Inferior parietal cortex (tissue), 1 donor: ENCODE results near the gene CBARP.

ENCODE experiments used
- DNase-seq: peaks from one replicate; pipeline ENCODE4 v3.0.0-alpha.2; 2016; ENCODE audit errors: extremely low spot score

The CBARP gene, protein sequence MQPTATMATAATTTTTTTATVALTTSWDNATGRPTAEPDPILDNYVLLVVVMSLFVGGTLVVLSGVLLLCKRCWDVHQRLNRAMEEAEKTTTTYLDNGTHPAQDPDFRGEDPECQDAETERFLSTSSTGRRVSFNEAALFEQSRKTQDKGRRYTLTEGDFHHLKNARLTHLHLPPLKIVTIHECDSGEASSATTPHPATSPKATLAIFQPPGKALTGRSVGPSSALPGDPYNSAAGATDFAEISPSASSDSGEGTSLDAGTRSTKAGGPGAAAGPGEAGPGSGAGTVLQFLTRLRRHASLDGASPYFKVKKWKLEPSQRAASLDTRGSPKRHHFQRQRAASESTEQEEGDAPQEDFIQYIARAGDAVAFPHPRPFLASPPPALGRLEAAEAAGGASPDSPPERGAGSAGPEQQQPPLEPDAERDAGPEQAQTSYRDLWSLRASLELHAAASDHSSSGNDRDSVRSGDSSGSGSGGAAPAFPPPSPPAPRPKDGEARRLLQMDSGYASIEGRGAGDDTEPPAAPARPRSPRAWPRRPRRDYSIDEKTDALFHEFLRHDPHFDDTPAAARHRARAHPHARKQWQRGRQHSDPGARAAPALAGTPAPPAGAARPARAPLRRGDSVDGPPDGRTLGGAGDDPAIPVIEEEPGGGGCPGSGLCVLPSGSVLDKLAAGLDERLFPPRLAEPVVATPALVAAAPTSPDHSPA

DNA sequence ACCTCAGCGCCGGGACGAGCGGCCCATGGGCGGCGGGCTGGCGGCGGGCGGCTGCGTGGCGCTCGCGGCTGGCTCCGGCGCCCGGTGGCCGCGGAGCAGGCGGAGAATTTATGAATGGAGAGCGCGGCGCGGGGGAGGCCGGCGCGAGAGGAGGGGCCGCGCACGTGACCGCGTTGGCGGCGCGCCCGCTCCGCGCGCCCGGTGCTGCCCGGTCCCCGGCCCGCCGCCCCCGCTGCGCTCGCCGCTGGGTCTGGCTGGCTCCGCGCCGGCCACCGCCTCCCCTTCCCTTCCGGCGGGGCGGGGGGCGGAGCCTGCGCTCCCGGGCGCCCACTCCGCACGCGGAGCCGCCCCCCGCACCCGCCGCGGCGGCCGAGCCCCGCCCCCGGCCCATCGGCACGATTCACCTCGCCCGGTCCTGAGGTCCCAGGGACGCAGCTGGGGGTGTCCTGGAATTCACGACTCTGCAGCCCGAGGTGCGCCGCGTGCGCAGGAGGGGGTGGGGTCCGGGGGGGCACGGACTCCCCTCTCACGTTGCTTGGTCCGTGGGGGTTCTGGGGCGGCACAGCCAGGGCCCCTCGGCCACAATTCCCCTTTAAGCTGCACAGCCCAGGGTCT lies at the start of gene CBARP:
CBARP (minus strand) TSS at position 252 of the 615 bp plus-strand sequence. CDS start 1,905 bp downstream, outside the sequence.
- DNase-seq, result no peak

DNA sequence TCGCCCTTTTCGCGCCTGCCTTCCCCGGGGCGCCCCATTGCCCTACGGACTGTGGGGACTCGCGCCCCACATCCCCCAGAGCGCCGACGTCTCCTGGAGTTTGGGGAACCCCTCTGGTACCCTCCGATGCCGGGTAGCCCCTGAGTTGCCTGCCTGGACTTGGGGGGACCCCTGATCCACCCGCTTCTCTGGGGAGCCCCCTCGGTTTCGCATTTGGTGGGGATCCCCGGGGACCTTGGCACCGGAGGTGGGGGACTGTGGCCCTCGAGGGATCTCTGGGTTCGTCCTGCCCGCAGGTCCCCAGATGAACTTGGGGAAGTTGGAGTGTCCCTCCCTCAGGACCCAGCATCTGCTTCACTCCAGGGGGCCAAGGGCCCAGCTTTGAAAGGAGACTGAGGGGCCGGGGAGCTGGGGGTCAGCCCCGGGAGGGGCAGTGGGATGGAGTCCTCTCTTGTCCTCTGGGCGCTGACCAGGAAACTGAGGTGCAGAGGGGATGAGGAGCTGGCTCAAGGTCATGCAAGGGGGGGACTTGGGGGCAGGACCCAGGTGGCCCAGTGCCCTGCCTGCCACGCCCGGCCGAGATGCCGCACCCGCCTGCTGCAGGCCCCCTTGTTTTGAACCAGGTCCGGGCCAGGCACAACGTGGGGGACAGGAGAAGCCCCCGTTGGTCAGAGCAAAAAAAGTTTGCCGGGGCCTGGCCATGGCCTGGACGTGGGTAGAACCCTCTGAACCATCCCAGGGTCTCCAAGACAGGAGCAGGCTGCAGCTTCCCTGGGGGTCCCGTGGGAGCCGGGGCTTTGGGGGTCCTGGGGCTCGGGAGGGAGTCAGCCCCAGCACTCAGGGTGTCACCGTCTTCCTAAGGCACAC lies 48.9 kb upstream of the CBARP start:
- no peak for DNase-seq

- no peak for DNase-seq
These were observed 48.0 kb upstream of the CBARP start, which contains the start of gene EFNA2 for GRCh38 chr19:1285737-1286360. Gene EFNA2, plus strand, starts transcription at chr19:1285873. Its CDS starts 296 bp downstream, at chr19:1286169.

GRCh38 chr19:1284979-1285736 lies 47.4 kb upstream of the CBARP start:
- no peak for DNase-seq

GRCh38 chr19:1284293-1284978 lies 46.6 kb upstream of the CBARP start:
- DNase-seq, result no peak

DNA sequence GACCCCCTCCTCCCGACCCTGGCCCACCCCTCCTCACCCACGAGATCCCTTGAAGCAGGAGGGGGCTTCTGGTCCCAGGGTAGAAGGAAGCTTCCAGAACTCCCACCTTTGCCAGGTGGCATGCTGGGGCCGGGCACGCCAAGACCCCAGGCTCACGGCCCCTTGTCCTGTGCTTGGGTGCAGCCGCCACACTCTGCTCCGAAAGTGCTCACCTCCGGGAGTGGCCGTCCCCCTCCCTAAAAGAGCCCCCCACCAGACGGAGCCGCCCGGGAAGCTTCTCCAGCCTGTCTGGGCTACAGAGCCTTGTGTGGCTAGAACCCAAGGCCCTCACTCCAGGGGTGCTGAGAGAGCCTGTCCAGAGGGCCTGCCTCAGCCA lies 46.1 kb upstream of the CBARP start:
- no peak for DNase-seq

DNA sequence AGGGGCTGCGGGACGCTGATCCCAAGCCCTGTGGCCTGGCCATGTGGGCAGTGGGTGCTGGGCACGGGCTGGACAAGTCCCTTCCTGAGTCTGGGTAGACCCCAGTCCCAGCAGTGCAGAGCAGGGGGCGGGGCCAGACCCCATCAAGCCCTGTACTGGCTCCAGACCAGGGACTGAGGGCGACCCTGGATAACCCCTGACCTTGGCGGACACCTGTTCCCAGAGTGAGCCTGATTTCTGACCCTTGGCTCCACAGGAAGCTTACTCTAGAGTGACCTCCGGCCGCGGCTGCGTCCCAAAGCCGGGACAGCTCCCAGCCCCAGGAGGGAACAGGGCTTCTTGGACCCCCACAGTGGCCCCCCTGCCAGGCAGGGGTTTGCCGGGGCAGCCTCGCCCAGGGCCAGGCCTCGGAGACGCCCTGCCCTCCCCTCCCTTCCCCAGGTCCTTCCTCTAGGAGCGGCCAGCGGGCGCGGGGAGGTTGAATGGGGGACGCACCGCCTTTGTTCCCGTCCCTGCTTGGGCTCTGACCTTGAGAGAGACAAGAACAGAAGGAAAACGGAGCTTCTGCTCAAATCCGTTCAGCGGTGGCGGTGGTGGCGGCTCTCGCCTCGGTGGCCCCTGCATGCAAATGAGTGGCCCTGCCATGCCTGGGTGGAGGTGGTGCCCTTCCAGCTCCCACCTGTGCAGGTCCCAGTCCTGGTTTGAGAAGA lies 45.6 kb upstream of the CBARP start:
- no peak for DNase-seq

- DNase-seq, result no peak
These were observed 44.9 kb upstream of the CBARP start for GRCh38 chr19:1282588-1283206.

DNA sequence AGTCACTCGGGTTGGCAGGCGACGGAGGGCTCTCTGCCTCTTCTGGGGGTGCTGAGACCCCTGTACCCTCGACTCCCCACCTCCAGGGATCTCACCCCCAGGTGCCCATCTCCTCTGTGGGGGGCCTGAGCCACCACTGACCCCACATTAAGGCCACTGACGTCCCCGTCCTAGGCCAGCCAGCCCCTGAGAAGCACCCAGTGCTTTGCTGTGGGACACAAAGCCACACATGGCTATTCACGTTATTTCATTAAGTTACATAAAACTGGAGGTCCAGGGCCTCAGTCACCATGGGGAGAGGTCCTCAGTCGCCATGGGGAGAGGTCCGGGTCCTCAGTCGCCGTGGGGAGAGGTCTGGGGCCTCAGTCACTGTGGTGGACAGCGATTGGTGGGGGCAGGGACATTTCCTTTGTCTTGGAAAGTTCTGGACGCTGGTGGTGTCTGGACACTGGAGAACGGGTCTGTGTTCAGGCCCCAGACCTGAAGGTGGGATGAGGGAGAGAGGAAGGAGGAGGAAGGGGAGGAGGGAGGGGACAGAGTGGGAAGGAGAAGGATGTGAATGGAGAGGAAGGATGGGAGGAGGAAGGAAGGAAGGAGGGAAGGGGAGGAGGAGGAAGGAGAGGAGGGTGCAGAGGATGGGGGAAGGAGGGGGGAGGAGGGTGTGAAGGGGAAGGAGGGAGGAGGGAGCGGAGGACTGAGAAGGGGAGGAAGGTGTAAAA lies 43.9 kb upstream of the CBARP start:
- DNase-seq, result no peak

DNA sequence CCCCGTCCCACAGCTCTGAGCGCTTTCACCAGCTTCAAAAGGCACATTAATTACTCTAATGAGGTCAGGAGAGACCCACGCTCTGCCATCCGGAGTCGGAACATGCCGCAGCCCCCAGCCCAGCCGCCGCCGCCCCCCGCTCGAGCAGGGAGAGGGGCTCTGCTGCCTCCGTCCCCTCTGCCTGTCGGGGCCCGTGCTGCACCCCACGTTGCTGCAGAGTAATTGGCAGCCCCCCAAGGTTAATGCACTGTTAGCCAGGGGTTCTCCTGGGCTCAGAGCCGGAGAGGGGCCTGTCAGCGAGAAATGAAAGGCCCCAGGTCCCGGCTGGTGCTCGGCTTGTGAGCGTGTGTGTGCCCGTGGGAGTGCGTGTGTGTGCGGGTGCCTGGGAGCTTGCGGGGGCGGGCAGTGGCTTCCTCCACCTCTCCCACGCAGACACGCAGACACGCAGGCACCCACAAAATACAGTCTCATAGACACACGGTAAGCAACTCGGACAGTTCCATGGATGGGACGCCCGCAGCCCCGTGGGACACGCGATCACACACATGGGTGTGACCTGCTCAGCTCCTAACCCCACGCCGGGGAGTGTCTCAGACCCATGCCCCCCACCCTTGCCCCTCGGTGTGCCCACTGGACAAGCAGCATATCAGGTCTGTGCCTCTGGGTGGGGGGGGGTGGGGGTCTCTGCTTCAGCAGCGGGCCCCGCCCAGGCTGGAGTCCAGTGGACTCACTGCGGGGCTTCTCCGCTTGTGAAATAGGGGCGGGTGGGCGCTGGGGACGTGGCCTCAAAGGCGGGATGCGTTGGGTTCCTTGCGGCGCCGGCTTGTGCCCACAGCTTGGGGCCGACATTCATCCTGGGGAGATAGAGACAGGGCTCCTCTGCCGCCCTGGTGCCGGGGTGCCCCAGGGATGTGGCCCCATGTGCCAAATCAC lies 43.1 kb upstream of the CBARP start:
- DNase-seq, result no peak

DNA sequence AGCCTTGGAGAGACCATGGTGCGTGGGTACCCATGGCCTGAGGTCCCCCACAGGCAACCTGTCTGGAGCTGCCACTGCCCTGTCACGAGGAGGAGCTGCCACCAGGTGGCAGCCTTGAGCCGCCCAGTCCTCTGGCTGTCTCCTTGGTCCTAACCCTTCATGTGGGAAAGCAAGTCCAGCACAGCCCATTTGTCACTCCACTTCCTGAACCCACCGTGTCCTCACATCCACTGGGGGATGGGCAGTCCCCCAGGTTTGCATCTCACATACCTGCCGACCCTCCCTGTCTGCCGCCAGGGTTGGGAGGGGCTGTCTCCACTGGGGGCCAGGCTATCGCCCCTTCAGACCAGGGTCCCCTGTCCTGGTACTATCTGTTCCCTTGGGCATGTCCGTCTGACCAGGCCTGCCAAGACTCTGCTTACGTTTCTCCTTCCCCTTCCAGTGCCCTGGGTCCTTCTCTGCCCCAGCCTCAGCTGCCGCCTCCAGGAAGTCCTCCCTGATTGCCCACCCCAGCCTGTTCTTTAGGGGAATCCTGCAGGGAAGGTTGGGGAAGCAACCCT lies 42.1 kb upstream of the CBARP start:
- peak; percentile 88 for DNase-seq

- no peak for DNase-seq
These were observed 41.2 kb upstream of the CBARP start for GRCh38 chr19:1278713-1279660.

DNA sequence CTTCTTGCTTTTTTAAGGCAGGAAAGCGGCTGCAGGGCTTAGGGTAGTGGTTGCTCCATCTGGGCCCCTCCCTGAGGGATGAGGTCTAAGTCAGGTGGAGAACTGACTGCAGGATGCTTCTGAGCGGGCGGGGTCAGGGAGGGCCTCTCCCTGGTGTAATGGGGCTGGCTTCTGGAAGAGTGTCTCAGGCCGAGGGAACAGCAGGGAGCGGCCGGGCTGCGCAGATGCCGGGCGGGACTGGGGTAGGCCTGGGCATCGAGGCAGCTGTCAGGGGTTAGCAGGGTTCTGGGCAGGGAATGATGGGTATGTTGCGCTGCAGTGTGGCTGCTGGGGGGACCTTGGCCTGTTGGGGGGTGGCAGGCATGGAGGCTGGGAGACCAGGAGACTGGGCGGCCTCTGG lies 40.3 kb upstream of the CBARP start:
- DNase-seq, result no peak

GRCh38 chr19:1277061-1277460 lies 39.3 kb upstream of the CBARP start:
- no peak for DNase-seq

DNA sequence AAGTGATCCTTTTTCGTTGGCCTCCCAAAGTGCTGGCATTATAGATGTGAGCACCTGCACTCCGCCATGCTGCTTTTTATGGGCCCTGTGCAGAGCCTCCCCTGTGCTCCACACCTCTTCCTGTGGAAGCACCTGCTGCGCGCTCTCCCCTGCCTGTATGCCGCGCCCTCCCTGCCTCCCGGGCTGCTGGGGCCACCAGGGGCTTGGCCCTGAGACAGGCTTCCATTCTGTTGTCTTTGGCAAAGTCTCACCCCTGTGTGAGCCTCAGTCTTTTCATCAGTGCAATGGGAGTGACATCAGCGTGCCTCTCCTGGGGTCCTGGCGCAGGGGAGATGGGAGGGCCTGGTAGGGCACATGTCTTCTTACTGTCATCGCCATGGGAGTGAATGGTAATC lies 38.8 kb upstream of the CBARP start:
- no peak for DNase-seq
